Uterus (tissue), 4 donors: ENCODE measurements around the gene ADAMTS15. TPM values are rescaled to one million over a fixed set of nuclear protein-coding genes. Genes with fewer than 3 reads are reported as not detected.
A peak's percentile ranks its signal among the peaks of the same experiment; 100 is the strongest.

Source experiments
- DNase-seq, 2 donors: peaks; one replicate each; pipeline ENCODE4 v3.0.0-alpha.2; 2019 to 2020
- H3K27ac ChIP-seq, 2 donors: fragments of 200-600 bp; sonication (generic); 1 replicate in 1 of 2; 2 replicates in 1 of 2; pipeline ENCODE4 v1.5.1; 2016 to 2018
- H3K27me3 ChIP-seq, 2 donors: fragments of 200-600 bp; sonication (generic); one replicate each; pipeline ENCODE4 v1.5.1; 2018 to 2019; ENCODE audit warnings: control low read depth in 1 of 2
- H3K36me3 ChIP-seq, 2 donors: fragments of 200-600 bp; sonication (generic); one replicate each; pipeline ENCODE4 v1.5.1; 2019; ENCODE audit warnings: control low read depth in 1 of 2
- H3K4me1 ChIP-seq, 2 donors: fragments of 200-600 bp; sonication (generic); one replicate each; pipeline ENCODE4 v1.5.1; 2018 to 2019; ENCODE audit warnings: control low read depth in 1 of 2
- H3K4me3 ChIP-seq, 2 donors: fragments of 200-600 bp; sonication (generic); 1 replicate in 1 of 2; 2 replicates in 1 of 2; pipeline ENCODE4 v1.5.1; 2018 to 2019; ENCODE audit warnings: mild to moderate bottlenecking in 1 of 2
- H3K9me3 ChIP-seq, 2 donors: fragments of 200-600 bp; sonication (generic); one replicate each; pipeline ENCODE4 v1.5.1; 2019; ENCODE audit warnings: control low read depth in 1 of 2
- CTCF ChIP-seq, 4 experiments: fragments of 200-600 bp in 2 of 4; fragments of 450-650 bp in 2 of 4; sonication (generic) in 2 of 4; IDR thresholded peaks; one replicate each; pipeline ENCODE4 v1.5.1; 2016 to 2019; ENCODE audit warnings: antibody characterized with exemption in 4 of 4, mild to moderate bottlenecking in 2 of 4, moderate library complexity in 1 of 4
- POLR2A ChIP-seq, 2 donors: fragments of 450-650 bp; IDR thresholded peaks; one replicate each; pipeline ENCODE4 v1.6.1; 2016; ENCODE audit warnings: antibody characterized with exemption in 2 of 2, mild to moderate bottlenecking in 1 of 2, moderate library complexity in 1 of 2
- intact Hi-C: fragments of 100-400 bp; cut with DNase I; formaldehyde crosslinking; loops from one replicate; pipeline ENCODE4 v1.15.1; 2023; ENCODE audit warnings: low total_unique reads
- total RNA-seq, 4 donors: library from RNA; depleted of rRNA in 3 of 4; stranded (reverse); fragments of >200 nt in 3 of 4; gene quantifications; one replicate each; pipeline versions ENCODE4 v1.1.0 to v1.2.4, GENCODE V29; 2014 to 2023
- donor health status: DM: yes; HTN: yes; CAD: no.

ADAMTS15 gene
- total RNA-seq, 4 donors from 2014 or later: 2.0 to 16.6 (median 6.1) TPM

DNA sequence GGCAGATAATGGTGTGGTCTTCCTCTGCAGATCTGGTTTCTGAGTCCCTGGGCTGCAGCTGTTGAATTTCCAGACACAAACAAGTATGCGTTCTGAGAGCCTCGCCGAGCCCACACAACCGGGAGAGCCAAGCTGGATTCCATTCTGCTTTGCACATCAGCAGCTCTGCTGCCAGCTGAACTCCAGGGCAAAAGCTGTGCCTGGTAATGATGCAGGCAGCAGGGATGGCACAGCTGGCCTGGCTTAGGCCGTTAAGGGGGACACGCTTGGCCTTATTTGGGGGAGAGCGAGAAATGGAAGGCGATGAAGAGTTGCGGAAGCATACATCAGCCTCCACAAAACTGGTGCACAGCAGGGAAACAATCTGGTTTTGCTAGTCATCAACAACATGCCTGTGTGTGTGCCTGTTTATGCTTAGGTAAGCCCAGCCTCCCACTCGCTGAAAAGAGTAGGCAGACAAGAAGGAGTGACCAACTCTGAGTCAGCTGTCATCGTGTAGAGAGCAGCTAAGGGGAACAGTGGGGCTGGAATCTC, 45.1 kb upstream of the ADAMTS15 start:
- peak overlapping the region; percentile 75 to 77 for H3K27ac ChIP-seq
- peak; percentile 69 to 73 for DNase-seq
- TF ChIP-seq CTCF (IDR thresholded peaks at IDR 0.05) (no peak), POLR2A (IDR thresholded peaks at IDR 0.05) (no peak)
- no peaks in the 10 kb centered on the region for H3K27me3 ChIP-seq
- no peak overlapping the region for H3K4me3 ChIP-seq
- H3K9me3 ChIP-seq: no peaks in the 10 kb centered on the region
- H3K4me1 ChIP-seq: peaks cover 10 to 22% of the 10 kb centered on the region in 2 donors
- intact Hi-C loops: no loop called here
- no peaks in the 10 kb centered on the region for H3K36me3 ChIP-seq

- Histone ChIP-seq H3K4me3 (no peak overlapping the region), H3K4me1 (peaks cover 10 to 22% of the 10 kb centered on the region in 2 donors), H3K36me3 (no peaks in the 10 kb centered on the region), H3K9me3 (no peaks in the 10 kb centered on the region), H3K27ac (peak overlapping the region; percentile 75 to 77), H3K27me3 (no peaks in the 10 kb centered on the region)
- no peak for DNase-seq
- intact Hi-C loops: no loop called here
- no peak for TF ChIP-seq CTCF (IDR thresholded peaks at IDR 0.05)
- no peak for TF ChIP-seq POLR2A (IDR thresholded peaks at IDR 0.05)
These were observed 44.5 kb upstream of the ADAMTS15 start for GRCh38 chr11:130403967-130404366.

DNA sequence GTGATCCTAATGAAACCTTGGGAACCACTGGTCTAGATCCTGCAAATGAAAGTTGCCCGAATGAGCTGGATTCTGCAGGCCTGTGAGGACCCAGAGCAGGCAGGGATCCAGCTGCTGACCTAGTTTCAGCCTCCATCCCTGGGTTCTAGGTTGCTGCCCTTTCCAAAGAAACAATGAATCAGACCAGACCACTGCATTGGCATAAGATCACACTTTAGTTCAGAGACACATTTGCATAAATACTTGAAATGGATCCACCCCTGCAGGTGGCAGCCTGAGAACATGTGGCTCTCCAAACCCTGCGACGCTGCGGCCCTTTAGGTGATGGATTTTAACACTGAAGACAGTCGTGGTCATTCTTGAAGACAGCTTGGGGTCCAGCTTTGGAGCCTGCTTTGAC, 43.7 kb upstream of the ADAMTS15 start:
- peak overlapping the region in 1 of 2 donors; percentile 75 for H3K27ac ChIP-seq
- H3K9me3 ChIP-seq: no peaks in the 10 kb centered on the region
- peaks cover 10 to 22% of the 10 kb centered on the region in 2 donors for H3K4me1 ChIP-seq
- TF ChIP-seq CTCF (IDR thresholded peaks at IDR 0.05): no peak
- no peak for TF ChIP-seq POLR2A (IDR thresholded peaks at IDR 0.05)
- no peak overlapping the region for H3K4me3 ChIP-seq
- no peaks in the 10 kb centered on the region for H3K27me3 ChIP-seq
- H3K36me3 ChIP-seq: no peaks in the 10 kb centered on the region
- no peak for DNase-seq
- intact Hi-C loops: no loop called here

- H3K36me3 ChIP-seq: no peaks in the 10 kb centered on the region
- no peaks in the 10 kb centered on the region for H3K27me3 ChIP-seq
- TF ChIP-seq CTCF (IDR thresholded peaks at IDR 0.05) (no peak), POLR2A (IDR thresholded peaks at IDR 0.05) (no peak)
- intact Hi-C loops: no loop called here
- H3K4me1 ChIP-seq: peaks cover 10 to 22% of the 10 kb centered on the region in 2 donors
- no peaks in the 10 kb centered on the region for H3K9me3 ChIP-seq
- no peak for DNase-seq
- no peak overlapping the region for H3K4me3 ChIP-seq
- no peak overlapping the region for H3K27ac ChIP-seq
These were observed 43.0 kb upstream of the ADAMTS15 start for GRCh38 chr11:130405428-130405827.

- Histone ChIP-seq H3K27me3 (no peaks in the 10 kb centered on the region), H3K27ac (peak overlapping the region; percentile 69 to 74), H3K4me3 (no peak overlapping the region), H3K4me1 (peaks cover 1 to 10% of the 10 kb centered on the region in 2 donors), H3K9me3 (no peaks in the 10 kb centered on the region), H3K36me3 (no peaks in the 10 kb centered on the region)
- TF ChIP-seq CTCF (IDR thresholded peaks at IDR 0.05) (no peak), POLR2A (IDR thresholded peaks at IDR 0.05) (no peak)
- DNase-seq: peak; percentile 77 to 93
- intact Hi-C loops: no loop called here
These were observed 40.5 kb upstream of the ADAMTS15 start for GRCh38 chr11:130407978-130408377.
